Measurements from ENCODE around the gene SH2D2A. TPM values are rescaled to one million over a fixed set of nuclear protein-coding genes. Genes with fewer than 3 reads are reported as not detected.

SH2D2A gene
- total and polyA plus RNA-seq, 3 donors from 2014 or later, result 1.3 to 3.1 TPM; not detected in 1

- Histone ChIP-seq H3K4me3 (no peak overlapping the region), H3K27ac (no peak overlapping the region), H3K36me3 (ENCODE audit: low read depth, missing control alignments) (no peaks in the 10 kb centered on the region), H3K27me3 (no peaks in the 10 kb centered on the region), H3K4me1 (no peaks in the 10 kb centered on the region), H3K9me3 (no peaks in the 10 kb centered on the region)
- WGBS, 2 donors, result 71 to 79% methylated on average over 5 of the region's 5 CpGs
- DNase-seq, result no peak
- TF ChIP-seq POLR2A (IDR thresholded peaks at IDR 0.05), result no peak
- TF ChIP-seq, protein P1, sequence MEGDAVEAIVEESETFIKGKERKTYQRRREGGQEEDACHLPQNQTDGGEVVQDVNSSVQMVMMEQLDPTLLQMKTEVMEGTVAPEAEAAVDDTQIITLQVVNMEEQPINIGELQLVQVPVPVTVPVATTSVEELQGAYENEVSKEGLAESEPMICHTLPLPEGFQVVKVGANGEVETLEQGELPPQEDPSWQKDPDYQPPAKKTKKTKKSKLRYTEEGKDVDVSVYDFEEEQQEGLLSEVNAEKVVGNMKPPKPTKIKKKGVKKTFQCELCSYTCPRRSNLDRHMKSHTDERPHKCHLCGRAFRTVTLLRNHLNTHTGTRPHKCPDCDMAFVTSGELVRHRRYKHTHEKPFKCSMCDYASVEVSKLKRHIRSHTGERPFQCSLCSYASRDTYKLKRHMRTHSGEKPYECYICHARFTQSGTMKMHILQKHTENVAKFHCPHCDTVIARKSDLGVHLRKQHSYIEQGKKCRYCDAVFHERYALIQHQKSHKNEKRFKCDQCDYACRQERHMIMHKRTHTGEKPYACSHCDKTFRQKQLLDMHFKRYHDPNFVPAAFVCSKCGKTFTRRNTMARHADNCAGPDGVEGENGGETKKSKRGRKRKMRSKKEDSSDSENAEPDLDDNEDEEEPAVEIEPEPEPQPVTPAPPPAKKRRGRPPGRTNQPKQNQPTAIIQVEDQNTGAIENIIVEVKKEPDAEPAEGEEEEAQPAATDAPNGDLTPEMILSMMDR (IDR thresholded peaks at IDR 0.05), result no peak
- intact Hi-C loops (cut with DNase I; ENCODE audit: low total_unique reads), result no loop called here
Observed at GRCh38 chr1:156836041-156836654, 19.5 kb upstream of the SH2D2A start.

- intact Hi-C loops (cut with DNase I; ENCODE audit: low total_unique reads), result no loop called here
- H3K27me3 ChIP-seq, result no peaks in the 10 kb centered on the region
- H3K9me3 ChIP-seq, result no peaks in the 10 kb centered on the region
- no peak for DNase-seq
- no peak overlapping the region for H3K27ac ChIP-seq
- no peaks in the 10 kb centered on the region for H3K4me1 ChIP-seq
- H3K36me3 ChIP-seq (ENCODE audit: low read depth, missing control alignments), result no peaks in the 10 kb centered on the region
- TF ChIP-seq, protein P1 (IDR thresholded peaks at IDR 0.05), result no peak
- TF ChIP-seq POLR2A (IDR thresholded peaks at IDR 0.05), result no peak
- no peak overlapping the region for H3K4me3 ChIP-seq
- 81 to 93% methylated on average over 3 of the region's 3 CpGs for WGBS, 2 donors
Observed at GRCh38 chr1:156834322-156834721, 17.7 kb upstream of the SH2D2A start.

DNA sequence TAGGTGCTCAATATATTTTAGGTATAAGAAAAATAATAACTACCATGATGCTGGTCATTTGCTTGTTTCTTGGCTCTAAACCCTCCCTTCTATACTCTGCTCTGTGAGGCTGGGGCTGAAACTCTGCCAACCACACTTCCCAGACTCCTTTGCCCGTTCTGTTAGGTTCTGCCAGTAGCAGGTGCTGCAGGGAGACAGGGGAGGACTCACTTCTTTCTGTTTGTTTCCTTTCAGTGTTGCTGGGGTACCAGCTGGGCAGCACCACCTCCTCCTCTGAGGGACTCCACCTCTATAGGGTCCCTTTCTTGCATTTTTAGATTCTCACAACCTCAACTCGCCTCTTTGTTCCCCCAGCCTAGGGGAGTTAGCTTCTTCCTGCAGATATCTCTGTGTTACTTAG is 17.0 kb upstream of the SH2D2A start:
- Histone ChIP-seq H3K27me3 (no peaks in the 10 kb centered on the region), H3K36me3 (ENCODE audit: low read depth, missing control alignments) (no peaks in the 10 kb centered on the region), H3K9me3 (no peaks in the 10 kb centered on the region), H3K27ac (no peak overlapping the region), H3K4me3 (no peak overlapping the region), H3K4me1 (no peaks in the 10 kb centered on the region)
- intact Hi-C loops (cut with DNase I; ENCODE audit: low total_unique reads), result no loop called here
- peak; percentile 44 for DNase-seq
- TF ChIP-seq, protein P1 (IDR thresholded peaks at IDR 0.05), result no peak
- TF ChIP-seq POLR2A (IDR thresholded peaks at IDR 0.05), result no peak
- 55 to 75% methylated on average over 2 of the region's 2 CpGs for WGBS, 2 donors

- no peaks in the 10 kb centered on the region for H3K27me3 ChIP-seq
- no peaks in the 10 kb centered on the region for H3K9me3 ChIP-seq
- no peaks in the 10 kb centered on the region for H3K36me3 ChIP-seq (ENCODE audit: low read depth, missing control alignments)
- no peak for DNase-seq
- intact Hi-C loops (cut with DNase I; ENCODE audit: low total_unique reads), result no loop called here
- no peaks in the 10 kb centered on the region for H3K4me1 ChIP-seq
- H3K27ac ChIP-seq, result no peak overlapping the region
- 74 to 81% methylated on average over 5 of the region's 5 CpGs for WGBS, 2 donors
- no peak overlapping the region for H3K4me3 ChIP-seq
- no peak for TF ChIP-seq POLR2A (IDR thresholded peaks at IDR 0.05)
- TF ChIP-seq, protein P1 (IDR thresholded peaks at IDR 0.05), result no peak
Observed at GRCh38 chr1:156832434-156832833, 15.8 kb upstream of the SH2D2A start.
